Epithelial cell of esophagus (primary cell): ENCODE results near the gene SETBP1.

Source experiments
- DNase-seq: peaks from one replicate; pipeline ENCODE4 v3.0.0; 2010; ENCODE audit warnings: low read depth
- H3K4me3 ChIP-seq: 2 replicates; pipeline ENCODE4 v1.5.1; 2011; ENCODE audit warnings: mild to moderate bottlenecking, low read length, control low read depth
- TF ChIP-seq, protein P1 (sequence below): IDR thresholded peaks from 2 replicates; pipeline ENCODE4 v1.5.1; 2011; ENCODE audit warnings: low read depth, mild to moderate bottlenecking, low read length, control low read depth, inconsistent platforms; ENCODE audit not compliant: insufficient read depth; ENCODE audit errors: missing control alignments

Gene SETBP1

DNA sequence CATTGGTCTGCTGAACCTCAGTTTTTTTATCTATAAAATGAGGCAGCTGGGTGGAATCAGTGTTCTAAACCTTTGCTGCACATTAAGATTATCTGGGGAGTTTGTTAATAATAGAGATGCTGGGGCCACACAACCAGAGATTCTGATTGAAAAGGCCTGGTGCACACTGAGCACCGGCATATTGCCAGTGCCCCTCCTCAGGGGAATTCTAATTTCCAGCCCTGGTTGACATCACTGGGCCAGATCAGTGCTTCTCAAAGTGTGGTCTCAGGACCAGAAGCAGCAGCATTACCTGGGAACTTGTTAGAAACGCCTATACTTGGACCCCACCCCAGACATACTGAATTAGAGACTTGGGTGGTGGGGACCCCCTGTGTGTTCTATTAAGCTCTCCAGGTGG lies 112.5 kb downstream of the SETBP1 start:
- no peak overlapping the region for H3K4me3 ChIP-seq
- TF ChIP-seq, protein P1, sequence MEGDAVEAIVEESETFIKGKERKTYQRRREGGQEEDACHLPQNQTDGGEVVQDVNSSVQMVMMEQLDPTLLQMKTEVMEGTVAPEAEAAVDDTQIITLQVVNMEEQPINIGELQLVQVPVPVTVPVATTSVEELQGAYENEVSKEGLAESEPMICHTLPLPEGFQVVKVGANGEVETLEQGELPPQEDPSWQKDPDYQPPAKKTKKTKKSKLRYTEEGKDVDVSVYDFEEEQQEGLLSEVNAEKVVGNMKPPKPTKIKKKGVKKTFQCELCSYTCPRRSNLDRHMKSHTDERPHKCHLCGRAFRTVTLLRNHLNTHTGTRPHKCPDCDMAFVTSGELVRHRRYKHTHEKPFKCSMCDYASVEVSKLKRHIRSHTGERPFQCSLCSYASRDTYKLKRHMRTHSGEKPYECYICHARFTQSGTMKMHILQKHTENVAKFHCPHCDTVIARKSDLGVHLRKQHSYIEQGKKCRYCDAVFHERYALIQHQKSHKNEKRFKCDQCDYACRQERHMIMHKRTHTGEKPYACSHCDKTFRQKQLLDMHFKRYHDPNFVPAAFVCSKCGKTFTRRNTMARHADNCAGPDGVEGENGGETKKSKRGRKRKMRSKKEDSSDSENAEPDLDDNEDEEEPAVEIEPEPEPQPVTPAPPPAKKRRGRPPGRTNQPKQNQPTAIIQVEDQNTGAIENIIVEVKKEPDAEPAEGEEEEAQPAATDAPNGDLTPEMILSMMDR: no peak
- no peak for DNase-seq

DNA sequence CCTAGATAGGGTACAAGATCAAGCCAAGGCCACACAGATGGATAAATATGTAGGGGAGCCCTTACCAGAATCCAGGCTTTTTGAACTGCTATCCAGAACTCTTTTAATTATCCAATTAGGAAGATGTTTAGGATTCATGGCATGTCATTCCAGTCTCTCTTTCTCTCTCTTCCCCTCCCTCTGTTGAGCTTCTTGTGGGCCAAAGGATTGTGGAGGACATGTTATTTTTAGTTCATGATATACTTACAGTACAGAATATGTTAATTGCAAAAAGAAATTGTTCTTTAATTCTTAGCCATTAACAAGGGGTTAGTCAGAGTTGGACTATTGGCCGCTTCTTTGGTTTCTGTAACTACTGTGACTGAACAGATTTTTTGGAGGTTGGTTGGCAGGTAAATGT lies 113.0 kb downstream of the SETBP1 start:
- DNase-seq: no peak
- TF ChIP-seq, protein P1: no peak
- no peak overlapping the region for H3K4me3 ChIP-seq

DNA sequence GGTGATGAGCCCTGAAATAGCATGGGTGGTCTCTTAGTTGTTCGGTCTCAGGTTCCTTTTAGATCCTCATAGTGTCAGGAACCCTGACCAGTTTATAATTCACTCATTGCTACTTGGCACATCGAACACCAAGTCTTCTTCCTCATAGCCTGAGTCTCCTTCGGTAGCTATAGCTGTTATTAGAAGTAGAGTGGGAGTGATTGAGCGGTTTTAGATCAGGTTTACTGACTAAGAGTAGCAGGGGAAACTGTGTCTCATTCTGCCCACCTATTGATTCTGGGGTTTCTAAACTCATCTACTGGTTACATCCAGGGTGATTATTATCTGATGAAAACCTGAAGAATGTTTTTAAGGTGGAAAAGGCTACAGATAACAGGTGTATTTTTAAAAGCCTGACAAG lies 114.6 kb downstream of the SETBP1 start:
- no peak overlapping the region for H3K4me3 ChIP-seq
- TF ChIP-seq, protein P1: no peak
- no peak for DNase-seq

DNA sequence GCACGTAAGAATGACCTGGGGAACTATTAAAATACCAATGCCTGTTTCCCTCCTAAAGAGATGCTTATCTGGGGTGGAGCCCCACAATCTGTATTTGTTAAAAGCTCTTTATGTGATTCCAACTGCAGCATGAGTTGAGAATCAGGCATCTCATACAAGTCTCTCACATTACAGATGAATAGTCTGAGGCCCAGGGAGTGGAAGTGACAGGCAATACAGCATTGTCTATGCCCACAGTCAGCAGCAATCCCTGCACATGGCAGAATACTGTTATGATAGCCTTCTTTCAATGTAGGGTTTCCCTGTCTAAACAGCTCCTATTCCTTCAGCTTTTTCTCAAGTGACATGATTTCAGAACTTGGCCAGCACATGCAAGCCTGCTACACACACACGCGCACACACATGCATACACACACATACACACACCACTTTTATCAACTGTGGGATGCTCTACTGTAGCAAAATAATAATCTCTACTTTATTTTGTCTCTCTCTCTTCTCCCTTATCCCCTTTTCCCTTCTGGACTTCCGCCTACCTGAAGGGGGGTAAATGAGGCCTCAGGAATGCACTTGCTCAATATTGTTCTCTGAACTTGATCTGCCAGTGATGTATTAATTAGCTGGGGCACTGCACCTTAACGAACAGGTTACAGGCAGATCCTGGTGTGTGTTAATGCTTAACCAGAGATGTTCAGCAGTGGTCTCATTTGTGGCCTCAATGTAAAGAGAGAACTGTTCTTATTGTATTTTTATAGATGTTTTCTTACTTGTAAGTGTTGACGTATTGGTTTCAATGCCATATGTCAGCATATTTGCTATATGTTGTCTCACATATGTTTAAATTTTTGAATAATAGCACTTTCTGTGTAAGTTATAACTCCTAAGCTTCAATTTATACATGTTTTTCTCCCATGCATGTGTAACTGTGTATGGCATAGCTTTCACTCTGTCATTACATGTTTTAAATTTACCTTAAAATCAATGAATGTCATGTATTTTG lies 116.0 kb downstream of the SETBP1 start:
- TF ChIP-seq, protein P1: no peak

DNA sequence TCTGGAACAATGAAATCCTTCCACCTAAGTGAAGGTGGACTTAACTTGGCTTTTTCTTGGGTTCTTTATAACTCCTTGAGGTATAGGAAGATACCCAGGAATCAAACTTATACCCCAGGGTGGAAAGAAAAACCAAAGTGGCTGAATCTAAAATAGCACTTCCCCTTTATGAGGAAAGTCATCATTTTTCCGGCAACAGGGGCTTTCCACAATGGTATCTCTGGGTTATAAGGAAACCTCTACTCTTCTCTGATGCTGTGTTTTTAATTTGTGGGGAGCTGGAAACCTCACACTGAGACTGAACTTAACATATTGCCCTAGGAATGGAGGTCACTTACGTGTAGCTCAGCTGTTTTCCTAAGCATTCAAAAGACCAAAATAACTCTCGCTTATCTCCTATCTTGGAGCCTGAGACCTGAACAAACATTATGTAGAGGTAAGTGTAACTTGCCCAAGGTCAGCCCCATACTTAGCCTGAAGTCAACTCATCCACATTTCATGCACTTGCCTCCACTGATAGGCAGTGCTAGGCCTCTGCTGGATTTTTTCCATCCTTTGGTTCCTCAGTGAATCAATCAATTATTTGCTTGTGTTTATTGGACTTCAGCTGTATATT lies 117.9 kb downstream of the SETBP1 start:
- no peak overlapping the region for H3K4me3 ChIP-seq
- no peak for DNase-seq
- TF ChIP-seq, protein P1: no peak

More for the DNA sequence above, 116.0 kb downstream of the SETBP1 start:
- H3K4me3 ChIP-seq: no peak overlapping the region
- DNase-seq: no peak

GRCh38 chr18:44799382-44799906 lies 118.8 kb downstream of the SETBP1 start:
- TF ChIP-seq, protein P1: no peak
- no peak overlapping the region for H3K4me3 ChIP-seq
- no peak for DNase-seq
